Liver (tissue), 3 donors: ENCODE data around the gene CILP.

Source experiments
- ATF3 ChIP-seq: IDR thresholded peaks from 2 replicates; pipeline ENCODE4 v1.6.1; 2016; ENCODE audit warnings: antibody characterized with exemption
- EGR1 ChIP-seq, 2 donors: IDR thresholded peaks; 2 replicates each; pipeline ENCODE4 v1.6.1; 2016 to 2018; ENCODE audit warnings: antibody characterized with exemption in 2 of 2, low read depth in 2 of 2
- FOXA1 ChIP-seq: IDR thresholded peaks from 2 replicates; pipeline ENCODE4 v1.6.1; 2016; ENCODE audit warnings: antibody characterized with exemption
- JUND ChIP-seq, 2 donors: IDR thresholded peaks; 2 replicates each; pipeline ENCODE4 v1.6.1; 2016; ENCODE audit warnings: antibody characterized with exemption in 2 of 2
- RAD21 ChIP-seq, 2 donors: IDR thresholded peaks; 2 replicates each; pipeline ENCODE4 v1.6.1; 2016; ENCODE audit warnings: antibody characterized with exemption in 2 of 2, mild to moderate bottlenecking in 2 of 2
- REST ChIP-seq: IDR thresholded peaks from 2 replicates; pipeline ENCODE4 v1.6.1; 2016; ENCODE audit warnings: antibody characterized with exemption, mild to moderate bottlenecking
- TAF1 ChIP-seq: conservative IDR thresholded peaks from 2 replicates; pipeline ENCODE4 v1.6.1; 2016; ENCODE audit warnings: antibody characterized with exemption, mild to moderate bottlenecking
- YY1 ChIP-seq: IDR thresholded peaks from 2 replicates; pipeline ENCODE4 v1.6.1; 2016; ENCODE audit warnings: antibody characterized with exemption, mild to moderate bottlenecking
- ZBTB33 ChIP-seq: IDR thresholded peaks from 2 replicates; pipeline ENCODE4 v1.6.1; 2016; ENCODE audit warnings: antibody characterized with exemption
- TF ChIP-seq, protein P1 (sequence below): fragments of 150-350 bp; IDR thresholded peaks from 2 replicates; pipeline ENCODE4 v1.5.1; 2017; ENCODE audit warnings: improper control_type of control experiment, low read depth, low read length; ENCODE audit not compliant: missing input control
- donor health status: healthy.
- donor health status: healthy.

GRCh38 chr15:65209701-65210643, 1.3 kb downstream of the CILP start:
- TF ChIP-seq, protein P1, sequence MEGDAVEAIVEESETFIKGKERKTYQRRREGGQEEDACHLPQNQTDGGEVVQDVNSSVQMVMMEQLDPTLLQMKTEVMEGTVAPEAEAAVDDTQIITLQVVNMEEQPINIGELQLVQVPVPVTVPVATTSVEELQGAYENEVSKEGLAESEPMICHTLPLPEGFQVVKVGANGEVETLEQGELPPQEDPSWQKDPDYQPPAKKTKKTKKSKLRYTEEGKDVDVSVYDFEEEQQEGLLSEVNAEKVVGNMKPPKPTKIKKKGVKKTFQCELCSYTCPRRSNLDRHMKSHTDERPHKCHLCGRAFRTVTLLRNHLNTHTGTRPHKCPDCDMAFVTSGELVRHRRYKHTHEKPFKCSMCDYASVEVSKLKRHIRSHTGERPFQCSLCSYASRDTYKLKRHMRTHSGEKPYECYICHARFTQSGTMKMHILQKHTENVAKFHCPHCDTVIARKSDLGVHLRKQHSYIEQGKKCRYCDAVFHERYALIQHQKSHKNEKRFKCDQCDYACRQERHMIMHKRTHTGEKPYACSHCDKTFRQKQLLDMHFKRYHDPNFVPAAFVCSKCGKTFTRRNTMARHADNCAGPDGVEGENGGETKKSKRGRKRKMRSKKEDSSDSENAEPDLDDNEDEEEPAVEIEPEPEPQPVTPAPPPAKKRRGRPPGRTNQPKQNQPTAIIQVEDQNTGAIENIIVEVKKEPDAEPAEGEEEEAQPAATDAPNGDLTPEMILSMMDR: no peak
- no peak for TF ChIP-seq YY1
- TF ChIP-seq REST: no peak
- no peak for TF ChIP-seq RAD21 (IDR thresholded peaks at IDR 0.05)
- no peak for TF ChIP-seq TAF1
- no peak for TF ChIP-seq EGR1 (IDR thresholded peaks at IDR 0.05; ENCODE audit: low read depth in 2 of 2)
- TF ChIP-seq FOXA1: no peak
- no peak for TF ChIP-seq ATF3
- TF ChIP-seq ZBTB33: no peak
- no peak for TF ChIP-seq JUND (IDR thresholded peaks at IDR 0.05)
